H9 (cell line): ENCODE results near the gene AADAC. TPM values are rescaled to one million over a fixed set of nuclear protein-coding genes. Genes with fewer than 3 reads are reported as not detected.

ENCODE experiments used
- DNase-seq: peaks from one replicate; pipeline ENCODE4 v3.0.0-alpha.2; 2017
- H2AFZ ChIP-seq: one replicate; pipeline ENCODE4 v1.6.1; 2013; ENCODE audit warnings: mild to moderate bottlenecking, low read length, control low read depth, moderate library complexity
- H2AK5ac ChIP-seq: 2 replicates; pipeline ENCODE4 v1.6.1; 2013; ENCODE audit warnings: low read length, control low read depth, mixed read lengths; ENCODE audit not compliant: insufficient read length
- H2BK120ac ChIP-seq: one replicate; pipeline ENCODE4 v1.6.1; 2013; ENCODE audit warnings: low read depth, mild to moderate bottlenecking, low read length, control low read depth, inconsistent platforms; ENCODE audit not compliant: poor library complexity, severe bottlenecking
- H2BK12ac ChIP-seq: 2 replicates; pipeline ENCODE4 v1.6.1; 2013; ENCODE audit warnings: low read length, control low read depth, mixed read lengths, low read depth; ENCODE audit not compliant: insufficient read length
- H2BK15ac ChIP-seq: 2 replicates; pipeline ENCODE4 v1.6.1; 2013; ENCODE audit warnings: low read depth, low read length, control low read depth
- H2BK20ac ChIP-seq: one replicate; pipeline ENCODE4 v1.6.1; 2013; ENCODE audit warnings: low read depth, mild to moderate bottlenecking, low read length, control low read depth, inconsistent platforms; ENCODE audit not compliant: poor library complexity, severe bottlenecking
- H2BK5ac ChIP-seq: 2 replicates; pipeline ENCODE4 v1.6.1; 2013; ENCODE audit warnings: low read length, control low read depth, mixed read lengths; ENCODE audit not compliant: insufficient read length
- H3K14ac ChIP-seq: 2 replicates; pipeline ENCODE4 v1.6.1; 2013; ENCODE audit warnings: low read length, control low read depth; ENCODE audit not compliant: insufficient read depth
- H3K18ac ChIP-seq: 2 replicates; pipeline ENCODE4 v1.6.1; 2013; ENCODE audit warnings: low read depth, mild to moderate bottlenecking, mixed read lengths, low read length, control low read depth; ENCODE audit not compliant: insufficient read length
- H3K23ac ChIP-seq: 2 replicates; pipeline ENCODE4 v1.6.1; 2013; ENCODE audit warnings: low read length, control low read depth, mixed read lengths, low read depth; ENCODE audit not compliant: insufficient read length
- H3K23me2 ChIP-seq: 2 replicates; pipeline ENCODE4 v1.6.1; 2013; ENCODE audit warnings: low read depth, mild to moderate bottlenecking, mixed read lengths, low read length, control low read depth; ENCODE audit not compliant: insufficient read length, poor library complexity, severe bottlenecking
- H3K27ac ChIP-seq: 2 replicates; pipeline ENCODE4 v1.5.1; 2013; ENCODE audit warnings: low read length, control low read depth, mixed read lengths, low read depth; ENCODE audit not compliant: insufficient read length
- H3K27me3 ChIP-seq: 2 replicates; pipeline ENCODE4 v1.6.1; 2013; ENCODE audit warnings: low read length, control low read depth, inconsistent platforms; ENCODE audit not compliant: insufficient read depth
- H3K4ac ChIP-seq: 2 replicates; pipeline ENCODE4 v1.6.1; 2013; ENCODE audit warnings: low read depth, mild to moderate bottlenecking, control low read depth, inconsistent platforms, low read length, moderate library complexity
- H3K4me1 ChIP-seq: 2 replicates; pipeline ENCODE4 v1.6.1; 2013; ENCODE audit warnings: low read length, control low read depth, inconsistent platforms; ENCODE audit not compliant: insufficient read depth
- H3K4me2 ChIP-seq: 2 replicates; pipeline ENCODE4 v1.6.1; 2013; ENCODE audit warnings: low read length, control low read depth, mixed read lengths; ENCODE audit not compliant: insufficient read length, insufficient read depth
- H3K56ac ChIP-seq: 2 replicates; pipeline ENCODE4 v1.6.1; 2013; ENCODE audit warnings: low read depth, mild to moderate bottlenecking, mixed read lengths, low read length, control low read depth; ENCODE audit not compliant: insufficient read length
- H3K79me1 ChIP-seq: 2 replicates; pipeline ENCODE4 v1.6.1; 2013; ENCODE audit warnings: low read depth, mild to moderate bottlenecking, moderate library complexity, low read length, control low read depth, inconsistent platforms; ENCODE audit not compliant: insufficient read depth, poor library complexity, severe bottlenecking
- H3K79me2 ChIP-seq: 2 replicates; pipeline ENCODE4 v1.6.1; 2013; ENCODE audit warnings: low read length, control low read depth, inconsistent platforms; ENCODE audit not compliant: insufficient read depth
- H3K9ac ChIP-seq: 2 replicates; pipeline ENCODE4 v1.6.1; 2013; ENCODE audit warnings: low read length, control low read depth, mixed read lengths; ENCODE audit not compliant: insufficient read length; ENCODE audit errors: extremely low read depth
- H3K9me3 ChIP-seq: one replicate; pipeline ENCODE4 v1.6.1; 2013; ENCODE audit warnings: low read depth, low read length, inconsistent platforms; ENCODE audit not compliant: control insufficient read depth
- H3T11ph ChIP-seq: one replicate; pipeline ENCODE4 v1.6.1; 2013; ENCODE audit warnings: mild to moderate bottlenecking, low read length, control low read depth, inconsistent platforms
- H4K20me1 ChIP-seq: one replicate; pipeline ENCODE4 v1.6.1; 2013; ENCODE audit not compliant: control insufficient read depth, insufficient read length, insufficient read depth
- H4K5ac ChIP-seq: 2 replicates; pipeline ENCODE4 v1.6.1; 2013; ENCODE audit warnings: low read depth, mild to moderate bottlenecking, mixed read lengths, low read length, control low read depth; ENCODE audit not compliant: insufficient read length
- H4K8ac ChIP-seq: replicated peaks from 2 replicates; pipeline ENCODE4 v1.6.1; 2013; ENCODE audit warnings: low read length, control low read depth, mixed read lengths, low read depth; ENCODE audit not compliant: insufficient read length
- H4K91ac ChIP-seq: 2 replicates; pipeline ENCODE4 v1.6.1; 2013; ENCODE audit warnings: low read depth, mild to moderate bottlenecking, moderate library complexity, mixed read lengths, low read length, control low read depth; ENCODE audit not compliant: insufficient read length
- H3K27ac Mint-ChIP-seq, 3 experiments: 2 replicates in 2 of 3; 3 replicates in 1 of 3; pipeline ENCODE4 v1.8.0; 2020 to 2021; ENCODE audit warnings: mixed read lengths in 3 of 3, mild to moderate bottlenecking in 1 of 3, moderate library complexity in 1 of 3
- H3K27me3 Mint-ChIP-seq: 2 replicates; pipeline ENCODE4 v1.8.0; 2021; ENCODE audit warnings: low read depth, mild to moderate bottlenecking, moderate library complexity, mixed read lengths
- H3K36me3 Mint-ChIP-seq, 3 experiments: 2 replicates in 2 of 3; 3 replicates in 1 of 3; pipeline ENCODE4 v1.8.0; 2020 to 2021; ENCODE audit warnings: low read depth in 3 of 3, mixed read lengths in 3 of 3; ENCODE audit not compliant: insufficient read depth in 1 of 3
- H3K4me1 Mint-ChIP-seq, 2 experiments: 2 replicates each; pipeline ENCODE4 v1.8.0; 2020; ENCODE audit warnings: mixed read lengths in 2 of 2
- H3K4me3 Mint-ChIP-seq, 2 experiments: 2 replicates in 1 of 2; 3 replicates in 1 of 2; pipeline ENCODE4 v1.8.0; 2020 to 2021; ENCODE audit warnings: mild to moderate bottlenecking in 2 of 2, mixed read lengths in 2 of 2, moderate library complexity in 1 of 2
- H3K9me3 Mint-ChIP-seq, 2 experiments: 2 replicates in 1 of 2; 3 replicates in 1 of 2; pipeline ENCODE4 v1.8.0; 2020; ENCODE audit warnings: mild to moderate bottlenecking in 2 of 2, mixed read lengths in 2 of 2, moderate library complexity in 1 of 2
- CTCF ChIP-seq: fragments of 200-600 bp; sonication (generic); conservative IDR thresholded peaks from 3 replicates; pipeline ENCODE4 v1.8.0; 2021; ENCODE audit warnings: antibody characterized with exemption, mild to moderate bottlenecking
- WGBS: extraction: QIAGEN DNeasy Blood & Tissue Kit; methylation state at CpG from one replicate; pipeline ENCODE4 v1.1.7; 2013; ENCODE audit warnings: missing lambda C conversion rate, low lambda C conversion rate, mixed read lengths; ENCODE audit not compliant: insufficient read length; ENCODE audit errors: extremely low coverage; 5-methylcytosine and 5-hydroxymethylcytosine counted together
- total RNA-seq: library from RNA; stranded (reverse); gene quantifications from 2 replicates; pipeline ENCODE4 v1.2.1, GENCODE V29; 2021

Gene AADAC
- total RNA-seq, 1 experiment from 2014 or later: not detected

DNA sequence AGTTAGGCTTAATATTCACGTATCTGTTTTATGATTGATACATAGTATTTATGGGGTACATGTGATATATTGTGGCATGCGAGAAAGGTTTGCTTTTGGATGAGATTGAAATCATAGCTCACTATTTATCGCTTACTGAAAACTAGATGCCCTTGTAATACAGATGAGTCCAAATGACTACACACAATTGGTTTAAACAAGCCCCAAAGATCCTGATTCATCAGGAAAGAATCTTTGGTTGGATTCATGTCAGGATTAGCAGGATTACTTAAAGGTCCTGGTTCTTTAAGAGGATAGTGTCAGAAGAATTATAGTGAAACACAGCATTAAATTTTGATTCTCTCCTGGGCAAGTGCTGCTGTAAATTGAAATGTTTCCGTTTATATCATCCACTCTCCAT, 18.6 kb upstream of the AADAC start:
- H3K79me1 ChIP-seq: no peaks in the 10 kb centered on the region
- H3K9me3 ChIP-seq: no peaks in the 10 kb centered on the region
- H2BK12ac ChIP-seq: no peak overlapping the region
- DNase-seq: no peak
- no peak overlapping the region for H3K23ac ChIP-seq
- no CpG with 5 or more reads among the region's 4 CpGs for WGBS
- no peak overlapping the region for H4K8ac ChIP-seq
- no peak overlapping the region for H3K4me2 ChIP-seq
- no peak overlapping the region for H4K5ac ChIP-seq
- no peak overlapping the region for H4K91ac ChIP-seq
- H3K79me2 ChIP-seq: no peaks in the 10 kb centered on the region
- H3K56ac ChIP-seq: no peak overlapping the region
- no peak overlapping the region for H3K27ac ChIP-seq
- no peak overlapping the region for H3T11ph ChIP-seq
- H3K4me1 ChIP-seq: no peaks in the 10 kb centered on the region
- H3K4me1 Mint-ChIP-seq: no peaks in the 10 kb centered on the region
- no peaks in the 10 kb centered on the region for H4K20me1 ChIP-seq
- H2BK20ac ChIP-seq: no peak overlapping the region
- no peak overlapping the region for H3K4ac ChIP-seq
- no peak overlapping the region for H3K4me3 Mint-ChIP-seq
- H3K23me2 ChIP-seq: no peaks in the 10 kb centered on the region
- H3K36me3 Mint-ChIP-seq: peaks cover 0 to 4% (median 0%) of the 10 kb centered on the region in 3 experiments; a peak in 1 of 7 replicates
- no peak for TF ChIP-seq CTCF
- H3K9me3 Mint-ChIP-seq: peaks cover 0 to 3% of the 10 kb centered on the region in 2 experiments; a peak in 3 of 5 replicates
- no peak overlapping the region for H2BK5ac ChIP-seq
- H2AK5ac ChIP-seq: no peak overlapping the region
- no peak overlapping the region for H3K27ac Mint-ChIP-seq
- no peak overlapping the region for H2BK120ac ChIP-seq
- no peak overlapping the region for H3K14ac ChIP-seq
- H3K27me3 ChIP-seq: no peaks in the 10 kb centered on the region
- H3K18ac ChIP-seq: no peak overlapping the region
- no peak overlapping the region for H2AFZ ChIP-seq
- no peaks in the 10 kb centered on the region for H3K27me3 Mint-ChIP-seq
- no peak overlapping the region for H3K9ac ChIP-seq
- no peak overlapping the region for H2BK15ac ChIP-seq
